ENCODE measurements around the gene TXNIP. TPM values are rescaled to one million over a fixed set of nuclear protein-coding genes. Genes with fewer than 3 reads are reported as not detected.
"Not testable (repeated sequence)": the region's sequence is repeated elsewhere in the genome, so short reads cannot be mapped to it uniquely, and the experiment has no call there.

Gene TXNIP
- total RNA-seq, 1 donor from 2014 or later = 945 TPM

DNA sequence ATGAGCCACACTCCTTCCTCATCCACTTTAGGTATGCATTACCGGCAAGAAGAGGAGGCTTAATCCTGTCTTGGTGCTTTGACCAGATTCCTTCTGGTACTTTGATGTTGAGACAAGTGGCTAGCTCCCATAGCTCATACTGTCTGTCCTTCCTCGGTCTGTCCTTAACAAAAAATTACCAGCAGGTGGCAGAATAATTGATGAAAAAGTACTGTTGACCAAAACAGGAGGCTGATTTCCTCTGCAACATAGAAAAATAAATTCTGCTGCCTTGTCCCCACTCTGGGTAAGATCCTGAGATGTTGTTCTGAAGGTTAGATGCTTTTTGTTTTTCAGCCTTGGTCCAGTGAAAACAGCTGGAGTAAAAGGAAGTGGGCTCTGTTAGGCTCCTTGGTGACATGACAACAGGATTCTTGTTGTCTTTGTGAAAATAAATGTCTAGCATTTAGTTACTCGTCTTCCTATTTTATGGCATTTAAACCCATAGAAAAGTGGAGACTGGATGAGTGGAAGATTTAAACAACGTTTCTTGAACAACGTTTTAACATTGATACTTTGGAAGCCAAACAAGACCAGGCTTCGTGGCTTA, 36.3 kb upstream of the TXNIP start:
- H3K4me3 ChIP-seq = no peak overlapping the region
- H3K36me3 ChIP-seq = no peaks in the 10 kb centered on the region
- TF ChIP-seq, protein P1, sequence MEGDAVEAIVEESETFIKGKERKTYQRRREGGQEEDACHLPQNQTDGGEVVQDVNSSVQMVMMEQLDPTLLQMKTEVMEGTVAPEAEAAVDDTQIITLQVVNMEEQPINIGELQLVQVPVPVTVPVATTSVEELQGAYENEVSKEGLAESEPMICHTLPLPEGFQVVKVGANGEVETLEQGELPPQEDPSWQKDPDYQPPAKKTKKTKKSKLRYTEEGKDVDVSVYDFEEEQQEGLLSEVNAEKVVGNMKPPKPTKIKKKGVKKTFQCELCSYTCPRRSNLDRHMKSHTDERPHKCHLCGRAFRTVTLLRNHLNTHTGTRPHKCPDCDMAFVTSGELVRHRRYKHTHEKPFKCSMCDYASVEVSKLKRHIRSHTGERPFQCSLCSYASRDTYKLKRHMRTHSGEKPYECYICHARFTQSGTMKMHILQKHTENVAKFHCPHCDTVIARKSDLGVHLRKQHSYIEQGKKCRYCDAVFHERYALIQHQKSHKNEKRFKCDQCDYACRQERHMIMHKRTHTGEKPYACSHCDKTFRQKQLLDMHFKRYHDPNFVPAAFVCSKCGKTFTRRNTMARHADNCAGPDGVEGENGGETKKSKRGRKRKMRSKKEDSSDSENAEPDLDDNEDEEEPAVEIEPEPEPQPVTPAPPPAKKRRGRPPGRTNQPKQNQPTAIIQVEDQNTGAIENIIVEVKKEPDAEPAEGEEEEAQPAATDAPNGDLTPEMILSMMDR (IDR thresholded peaks at IDR 0.05) = peak; percentile 51
- no peaks in the 10 kb centered on the region for H3K27me3 ChIP-seq
- intact Hi-C loops (cut with DNase I) = no loop called here
- DNase-seq (no peak), ATAC-seq (peak; percentile 5)
- H3K9me3 ChIP-seq = no peaks in the 10 kb centered on the region
- no peak overlapping the region for H3K27ac ChIP-seq
- no peaks in the 10 kb centered on the region for H3K4me1 ChIP-seq

DNA sequence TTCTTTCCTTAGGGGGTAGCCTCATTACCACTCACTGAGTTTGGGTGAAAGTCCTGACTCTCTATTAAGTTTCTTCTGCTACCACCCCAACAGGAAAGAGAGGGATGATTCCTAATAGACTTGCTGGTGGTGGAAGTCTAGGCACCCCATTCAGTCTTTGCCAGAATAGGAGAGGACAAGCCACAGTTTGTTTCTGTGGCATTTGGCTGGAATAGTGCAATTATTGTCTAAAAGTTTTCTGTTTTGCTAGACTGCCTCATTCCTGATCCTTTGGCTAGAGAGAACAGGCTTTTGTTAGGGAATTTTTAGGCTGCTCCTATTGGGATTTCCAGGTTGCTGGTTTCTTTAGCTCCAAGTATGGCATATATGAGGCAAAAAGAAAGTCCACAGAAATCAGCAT, 35.1 kb upstream of the TXNIP start:
- no peaks in the 10 kb centered on the region for H3K36me3 ChIP-seq
- DNase-seq (no peak), ATAC-seq (no peak)
- H3K27me3 ChIP-seq = no peaks in the 10 kb centered on the region
- H3K4me1 ChIP-seq = no peaks in the 10 kb centered on the region
- TF ChIP-seq, protein P1 (IDR thresholded peaks at IDR 0.05) = no peak
- no peak overlapping the region for H3K4me3 ChIP-seq
- no peaks in the 10 kb centered on the region for H3K9me3 ChIP-seq
- intact Hi-C loops (cut with DNase I) = no loop called here
- H3K27ac ChIP-seq = no peak overlapping the region

DNA sequence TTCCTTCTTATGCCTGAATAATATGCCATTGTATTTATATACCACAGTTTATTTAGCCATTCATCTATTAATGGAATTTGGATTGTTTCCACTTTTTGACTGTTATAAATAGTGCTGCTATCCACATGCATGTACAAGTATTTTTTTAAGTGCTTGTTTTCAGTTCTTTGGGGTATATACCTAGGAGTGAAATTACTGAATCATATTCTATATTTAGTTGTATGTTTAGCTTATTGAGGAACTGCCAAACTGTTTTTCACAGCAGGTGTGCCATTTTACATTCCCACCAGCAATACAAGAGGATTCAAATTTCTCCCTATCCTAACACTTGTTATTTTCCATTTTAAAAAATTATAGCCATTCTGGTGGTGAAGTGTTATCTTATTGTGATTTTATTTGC, 32.7 kb upstream of the TXNIP start:
- Histone ChIP-seq H3K9me3 (no peaks in the 10 kb centered on the region), H3K4me3 (no peak overlapping the region), H3K27ac (no peak overlapping the region), H3K4me1 (no peaks in the 10 kb centered on the region), H3K27me3 (no peaks in the 10 kb centered on the region), H3K36me3 (no peaks in the 10 kb centered on the region)
- ATAC-seq (no peak), DNase-seq (no peak)
- intact Hi-C loops (cut with DNase I) = no loop called here
- TF ChIP-seq, protein P1 (IDR thresholded peaks at IDR 0.05) = no peak

DNA sequence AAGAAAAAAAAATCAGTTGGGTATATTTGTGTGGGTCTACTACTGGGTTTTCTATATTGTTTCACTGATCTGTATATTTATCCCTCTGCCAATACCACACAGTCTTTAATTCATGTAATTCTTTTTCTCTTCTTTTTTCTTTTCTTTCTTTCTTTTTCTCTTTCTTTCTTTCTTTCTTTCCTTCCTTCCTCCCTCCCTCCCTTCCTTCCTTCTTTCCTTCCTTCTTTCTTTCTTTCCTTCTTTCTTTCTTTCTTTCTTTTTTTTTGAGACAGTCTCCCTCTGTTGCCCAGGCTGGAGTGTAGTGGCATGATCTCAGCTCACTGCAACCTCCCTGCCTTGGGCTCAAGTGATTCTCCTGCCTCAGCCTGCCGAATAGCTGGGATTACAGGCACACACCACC, 30.3 kb upstream of the TXNIP start:
- H3K27ac ChIP-seq; H3K36me3 ChIP-seq; H3K4me1 ChIP-seq; H3K9me3 ChIP-seq; H3K27me3 ChIP-seq; DNase-seq; intact Hi-C loops (cut with DNase I); H3K4me3 ChIP-seq; ATAC-seq: not testable (repeated sequence)

DNA sequence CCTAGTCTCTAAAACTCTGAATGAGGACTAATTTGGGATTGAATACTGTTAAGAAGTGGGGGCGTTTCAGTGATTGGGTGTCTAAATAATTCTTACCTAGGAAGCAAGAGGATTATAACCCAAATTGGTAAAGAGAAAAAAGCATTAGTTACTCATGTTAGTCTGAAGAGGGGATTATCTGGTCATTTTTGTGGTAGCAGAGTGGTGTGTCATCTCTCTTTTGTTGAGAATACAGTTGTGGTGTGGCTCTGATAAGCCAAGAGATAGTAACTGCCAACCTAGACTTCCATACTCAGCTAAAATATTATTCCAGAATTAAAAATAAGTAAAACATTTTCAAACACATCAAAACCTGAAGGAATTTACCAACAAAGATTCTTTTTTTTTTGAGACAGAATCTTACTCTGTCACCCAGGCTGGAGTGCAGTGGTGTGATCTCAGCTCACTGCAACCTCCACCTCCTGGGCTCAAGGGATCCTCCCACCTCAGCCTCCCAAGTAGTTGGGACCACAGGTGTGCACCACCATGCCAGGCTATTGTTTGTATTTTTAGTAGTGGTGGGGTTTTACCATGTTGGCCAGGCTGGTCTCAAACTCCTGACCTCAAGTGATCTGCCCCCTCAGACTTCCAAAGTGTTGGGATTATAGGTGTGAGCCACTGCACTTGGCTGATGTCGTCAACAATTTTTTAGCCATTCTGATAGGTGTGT, 29.6 kb upstream of the TXNIP start:
- not testable (repeated sequence) for H3K36me3 ChIP-seq

DNA sequence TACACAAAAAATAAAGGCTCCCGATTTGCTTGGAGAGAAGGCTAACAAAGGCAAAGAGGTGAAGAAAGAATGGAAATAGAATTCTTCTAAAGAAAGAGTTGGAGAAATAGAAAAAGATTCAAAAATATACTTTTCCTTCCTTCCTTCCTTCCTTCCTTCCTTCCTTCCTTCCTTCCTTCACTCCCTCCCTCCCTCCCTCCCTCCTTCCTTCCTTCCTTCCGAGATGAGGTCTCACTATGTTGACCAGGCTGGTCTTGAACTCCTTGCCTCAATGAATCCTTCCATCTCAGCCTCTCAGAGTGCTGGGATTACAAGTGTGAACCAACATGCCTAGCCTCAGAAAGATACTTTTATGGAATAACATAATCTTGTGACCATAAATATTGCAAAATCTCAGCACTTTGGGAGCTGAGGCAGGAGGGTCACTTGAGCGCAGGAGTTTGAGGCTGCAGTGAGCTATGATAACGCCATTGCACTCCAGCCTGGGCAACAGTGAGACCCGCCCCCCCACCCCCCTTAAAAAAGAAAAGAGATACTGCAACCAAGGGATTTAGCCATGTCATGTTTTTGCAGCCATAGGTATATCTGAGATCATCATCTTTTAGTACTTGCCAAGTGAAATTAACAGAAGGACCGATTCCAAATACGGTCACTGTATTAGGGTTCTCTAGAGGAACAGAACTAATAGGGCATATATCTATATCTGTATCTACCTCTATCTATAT, 26.2 kb upstream of the TXNIP start:
- TF ChIP-seq, protein P1 (IDR thresholded peaks at IDR 0.05) = no peak
- peaks cover 14% of the 10 kb centered on the region for H3K27me3 ChIP-seq
- no peak overlapping the region for H3K27ac ChIP-seq
- intact Hi-C loops (cut with DNase I) = no loop called here
- ATAC-seq (no peak), DNase-seq (no peak)
- H3K4me1 ChIP-seq = peaks cover 9% of the 10 kb centered on the region
- H3K9me3 ChIP-seq = no peaks in the 10 kb centered on the region
- no peaks in the 10 kb centered on the region for H3K36me3 ChIP-seq
- no peak overlapping the region for H3K4me3 ChIP-seq

More for the DNA sequence above, 29.6 kb upstream of the TXNIP start:
- intact Hi-C loops (cut with DNase I); H3K27me3 ChIP-seq; ATAC-seq; H3K4me1 ChIP-seq; H3K9me3 ChIP-seq; DNase-seq; H3K4me3 ChIP-seq; H3K27ac ChIP-seq: not testable (repeated sequence)
